Hematopoietic multipotent progenitor cell (in vitro differentiated cells): ENCODE results near the gene ZCCHC7. TPM values are rescaled to one million over a fixed set of nuclear protein-coding genes. Genes with fewer than 3 reads are reported as not detected.

Experiments used
- DNase-seq, 3 donors: peaks; one replicate each; pipeline ENCODE4 v3.0.0-alpha.2; 2011 to 2015; ENCODE audit warnings: low read depth in 2 of 3, low spot score in 2 of 3
- total RNA-seq: library from RNA; depleted of rRNA; stranded (reverse); fragments of >200 nt; gene quantifications from one replicate; pipeline ENCODE4 v1.2.3, GENCODE V29; 2012

Gene ZCCHC7
- total RNA-seq, 1 donor: 20.2 TPM

GRCh38 chr9:37364751-37365360 is 244.5 kb downstream of the ZCCHC7 start:
- no peak for DNase-seq

DNA sequence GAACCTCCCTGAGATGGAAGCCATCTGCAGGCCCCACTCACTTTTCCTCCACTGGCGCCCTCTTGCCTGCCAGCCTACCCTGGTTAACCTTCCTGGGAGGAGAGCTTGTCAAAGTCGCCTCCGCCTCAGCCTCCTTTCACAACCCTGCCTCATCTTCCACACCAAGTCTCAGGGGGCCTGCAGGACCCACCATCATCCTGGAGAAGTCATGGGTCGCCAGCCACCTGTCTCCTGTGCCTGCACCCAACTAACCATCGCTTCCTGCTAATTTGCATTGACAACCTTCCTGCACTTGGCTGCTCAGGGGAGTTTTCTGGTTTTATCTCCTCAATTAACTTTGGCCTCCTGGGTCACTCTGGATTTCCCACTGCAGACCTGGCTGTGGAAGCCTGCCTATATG is 249.3 kb downstream of the ZCCHC7 start:
- no peak for DNase-seq

- DNase-seq: no peak
These were observed 249.9 kb downstream of the ZCCHC7 start for GRCh38 chr9:37370282-37370681.

GRCh38 chr9:37370968-37371563 is 250.7 kb downstream of the ZCCHC7 start:
- DNase-seq: no peak

GRCh38 chr9:37371565-37372464 is 251.4 kb downstream of the ZCCHC7 start:
- no peak for DNase-seq

DNA sequence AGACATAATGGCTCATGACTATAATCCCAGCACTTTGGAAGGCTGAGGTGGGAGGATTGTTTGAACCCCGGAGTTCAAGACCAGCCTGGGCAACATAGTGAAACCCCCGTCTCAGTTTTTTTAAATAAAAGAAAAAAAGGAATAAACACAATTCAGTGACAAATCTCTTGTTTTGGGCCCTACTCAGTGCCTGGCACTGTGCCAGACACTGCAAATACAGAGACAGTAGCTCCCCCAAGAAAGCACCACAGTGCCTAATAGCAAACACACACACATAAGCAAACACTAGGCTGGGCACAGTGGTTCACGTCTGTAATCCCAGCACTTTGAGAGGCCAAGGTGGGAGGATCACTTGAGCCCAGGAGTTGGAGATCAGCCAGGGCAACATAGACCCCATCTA is 252.5 kb downstream of the ZCCHC7 start:
- no peak for DNase-seq

DNA sequence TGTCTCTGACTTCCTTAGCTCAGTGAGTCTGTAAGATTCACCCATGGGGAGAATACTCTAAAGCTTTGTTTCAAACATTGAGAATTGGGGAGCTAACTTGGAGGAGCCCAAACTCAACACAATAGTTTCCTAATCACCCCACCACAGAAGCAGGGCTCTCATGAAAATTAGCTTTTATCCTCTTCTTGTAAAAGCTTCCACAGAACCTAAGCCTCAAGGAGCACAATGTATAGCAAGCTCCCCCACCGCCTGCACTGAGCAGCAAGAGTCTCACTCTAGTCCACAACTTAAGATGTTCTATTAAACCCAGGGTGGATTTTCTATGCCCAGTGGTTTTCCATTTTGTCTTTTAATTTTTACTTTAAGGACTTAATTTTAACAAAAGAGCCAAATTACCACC is 253.2 kb downstream of the ZCCHC7 start:
- DNase-seq: no peak

- DNase-seq: no peak
These were observed 254.5 kb downstream of the ZCCHC7 start for GRCh38 chr9:37374892-37375291.

DNA sequence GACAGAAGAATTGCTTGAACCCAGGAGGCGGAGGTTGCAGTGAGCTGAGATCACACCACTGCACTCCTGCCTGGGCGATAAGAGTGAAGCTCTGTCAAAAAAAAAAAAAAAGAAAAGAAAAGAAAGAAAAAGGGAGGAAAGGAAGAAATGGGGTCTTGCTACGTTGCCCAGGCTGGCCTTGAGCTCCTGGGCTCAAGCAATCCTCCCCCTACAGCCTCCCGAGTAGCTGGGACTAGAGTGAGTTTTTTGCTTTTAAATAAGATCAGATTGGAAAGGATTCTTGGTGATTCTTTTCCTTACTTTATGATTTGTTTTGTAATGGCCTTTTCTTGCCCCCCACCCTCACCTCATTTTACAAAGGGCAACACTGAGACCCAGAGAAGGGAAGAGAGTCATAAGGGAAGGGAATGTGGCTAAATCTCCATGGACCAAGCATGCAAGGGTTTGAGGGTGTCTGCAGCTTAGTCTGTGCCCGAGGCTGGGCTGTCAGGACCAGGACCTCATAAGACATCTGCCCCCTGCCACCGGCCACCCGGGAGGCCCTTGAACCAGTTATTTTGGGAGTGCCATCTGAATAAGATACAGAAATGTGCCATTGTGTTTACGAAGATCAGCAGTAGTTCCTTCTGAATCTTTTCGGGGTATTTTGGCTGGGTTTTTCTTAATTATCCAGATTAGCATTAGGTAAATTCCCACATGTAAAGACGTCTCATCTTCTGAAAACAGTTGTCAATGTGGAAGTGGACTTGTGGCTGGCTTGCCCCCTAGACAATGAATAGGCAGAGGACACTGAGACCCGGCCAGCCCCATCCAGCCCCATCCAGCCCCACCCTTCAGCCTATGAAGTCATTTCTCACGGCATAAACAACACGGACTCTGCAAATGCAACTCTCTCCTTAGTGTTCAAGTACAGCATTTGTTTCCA is 257.6 kb downstream of the ZCCHC7 start:
- DNase-seq: no peak

DNA sequence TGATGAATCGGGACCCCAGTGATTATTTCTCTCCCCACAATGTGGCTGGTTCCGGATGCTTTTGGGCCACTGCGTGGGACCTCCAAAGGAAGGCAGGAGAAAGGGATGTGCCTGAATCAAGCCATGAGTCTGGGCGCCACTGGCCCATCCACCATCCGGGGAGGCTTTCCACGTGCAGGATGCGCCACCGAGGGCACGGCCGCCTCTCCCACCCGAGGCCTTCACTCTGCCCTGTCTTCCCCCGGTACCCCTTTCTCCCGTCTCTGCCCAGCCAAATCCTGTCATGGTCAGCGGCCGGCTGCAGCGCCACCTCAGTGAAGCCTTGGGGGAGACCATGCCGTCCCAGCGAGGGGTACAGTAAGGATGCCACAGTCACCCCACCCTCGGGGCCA is 258.2 kb downstream of the ZCCHC7 start:
- DNase-seq: no peak

GRCh38 chr9:37379835-37380234 is 259.5 kb downstream of the ZCCHC7 start:
- DNase-seq: no peak

- DNase-seq: no peak
These were observed 260.2 kb downstream of the ZCCHC7 start for GRCh38 chr9:37380570-37380969.

DNA sequence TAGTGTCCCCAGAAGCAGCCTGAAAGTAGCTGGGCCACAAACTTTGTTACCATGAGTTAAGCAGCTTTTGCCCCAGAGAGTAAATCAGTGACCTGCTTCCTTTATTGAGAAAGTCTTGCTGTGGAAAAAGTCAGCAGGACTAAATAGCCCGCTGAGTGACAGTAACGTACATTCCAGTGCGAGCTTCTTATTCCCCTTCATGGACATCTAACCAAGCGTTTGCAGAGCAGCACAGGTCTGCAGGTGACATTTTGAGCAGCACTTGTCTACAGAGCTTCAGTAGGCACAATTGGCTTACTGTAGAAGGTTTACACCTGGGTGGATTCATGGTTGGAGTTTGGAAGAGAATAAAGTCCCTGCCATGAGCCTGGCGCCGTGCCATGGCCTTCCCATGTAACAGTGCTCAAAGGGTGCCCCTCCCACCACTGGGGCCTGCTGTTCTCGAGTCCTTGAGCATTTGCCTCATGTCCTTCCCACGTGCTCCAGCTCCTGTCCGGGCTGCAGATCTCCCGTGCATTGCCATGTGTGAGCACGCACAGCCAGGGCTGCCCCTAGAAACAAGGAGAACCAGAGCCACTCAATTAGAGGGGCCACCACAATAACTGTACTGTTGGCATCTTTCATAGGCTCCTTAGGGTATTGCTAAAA is 260.8 kb downstream of the ZCCHC7 start:
- no peak for DNase-seq

DNA sequence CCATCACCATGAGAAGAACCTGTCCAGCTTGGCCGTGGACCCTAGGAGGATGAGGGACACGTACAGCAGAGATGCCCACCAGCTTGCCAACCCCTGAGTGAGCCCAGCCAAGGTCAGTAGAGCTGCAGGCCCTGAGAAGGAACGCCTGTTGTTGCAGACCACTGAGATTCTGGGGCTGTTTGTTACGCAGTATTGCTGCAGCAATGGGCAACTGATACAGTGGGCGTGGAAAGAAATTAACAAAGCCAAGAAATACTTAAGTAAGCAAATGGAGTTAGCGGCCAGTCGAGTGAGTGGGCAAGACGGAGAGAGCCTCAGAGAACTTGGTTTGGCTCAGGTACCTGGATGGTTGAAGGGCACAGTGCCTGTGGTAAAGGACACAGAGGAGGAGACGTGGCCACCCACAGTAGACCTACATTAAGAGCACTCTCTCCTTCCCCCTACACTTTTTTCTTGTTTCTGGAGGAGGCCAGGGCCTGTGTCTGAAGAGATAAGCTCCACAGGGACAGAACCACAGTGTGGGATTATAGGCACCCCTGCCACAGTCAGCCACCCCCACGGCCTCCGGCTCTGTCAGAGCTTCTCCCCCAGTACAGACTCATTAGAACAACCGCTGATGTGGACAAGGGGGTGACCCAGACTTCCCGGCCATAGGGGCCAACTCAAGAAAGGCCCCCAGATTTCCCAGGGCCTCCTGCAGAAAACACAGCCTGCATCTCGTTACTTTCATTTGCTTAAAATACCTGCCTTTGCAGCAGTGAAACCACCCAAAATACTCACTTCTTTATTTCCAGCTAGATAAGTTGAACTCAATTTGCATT is 262.0 kb downstream of the ZCCHC7 start:
- DNase-seq: no peak

GRCh38 chr9:37382982-37383357 is 262.6 kb downstream of the ZCCHC7 start:
- DNase-seq: no peak

DNA sequence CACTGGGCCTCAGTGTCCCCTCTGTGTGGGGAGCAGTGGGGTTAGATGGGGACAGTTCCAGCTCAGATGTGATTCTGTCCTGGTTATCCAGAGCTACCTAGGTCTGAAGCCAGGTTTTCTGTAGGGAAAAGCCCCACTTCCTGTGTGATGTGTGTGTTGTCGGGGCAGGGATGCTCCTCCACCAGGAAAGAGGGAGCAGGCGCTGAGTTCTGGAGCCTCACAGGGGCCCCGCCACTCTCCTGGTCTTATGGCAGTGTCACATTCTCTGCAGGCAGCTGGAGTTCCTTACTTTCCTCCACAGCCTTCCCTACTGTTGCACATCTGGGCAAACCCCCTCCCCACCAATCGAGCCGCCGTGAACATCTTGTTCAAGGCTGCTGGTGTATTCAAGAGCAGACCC is 263.0 kb downstream of the ZCCHC7 start:
- DNase-seq: no peak

GRCh38 chr9:37383876-37384746 is 263.7 kb downstream of the ZCCHC7 start:
- no peak for DNase-seq

GRCh38 chr9:37385286-37385685 is 264.9 kb downstream of the ZCCHC7 start:
- no peak for DNase-seq

- DNase-seq: no peak
These were observed 266.6 kb downstream of the ZCCHC7 start for GRCh38 chr9:37386988-37387387.
